Activated naive CD8-positive, alpha-beta T cell (primary cell): ENCODE measurements around the gene OTOF.

Experiments used
- H3K27ac Mint-ChIP-seq: one replicate; pipeline ENCODE4 v1.8.0; 2021; ENCODE audit warnings: mixed read lengths
- H3K27me3 Mint-ChIP-seq: one replicate; pipeline ENCODE4 v1.8.0; 2021; ENCODE audit warnings: mixed read lengths
- H3K36me3 Mint-ChIP-seq: one replicate; pipeline ENCODE4 v1.8.0; 2021; ENCODE audit warnings: mixed read lengths
- H3K4me1 Mint-ChIP-seq: one replicate; pipeline ENCODE4 v1.8.0; 2021; ENCODE audit warnings: low read depth, mixed read lengths
- H3K4me3 Mint-ChIP-seq: one replicate; pipeline ENCODE4 v1.8.0; 2021; ENCODE audit warnings: mild to moderate bottlenecking, mixed read lengths
- H3K9me3 Mint-ChIP-seq: one replicate; pipeline ENCODE4 v1.8.0; 2021; ENCODE audit warnings: low read depth, mixed read lengths

OTOF gene

DNA sequence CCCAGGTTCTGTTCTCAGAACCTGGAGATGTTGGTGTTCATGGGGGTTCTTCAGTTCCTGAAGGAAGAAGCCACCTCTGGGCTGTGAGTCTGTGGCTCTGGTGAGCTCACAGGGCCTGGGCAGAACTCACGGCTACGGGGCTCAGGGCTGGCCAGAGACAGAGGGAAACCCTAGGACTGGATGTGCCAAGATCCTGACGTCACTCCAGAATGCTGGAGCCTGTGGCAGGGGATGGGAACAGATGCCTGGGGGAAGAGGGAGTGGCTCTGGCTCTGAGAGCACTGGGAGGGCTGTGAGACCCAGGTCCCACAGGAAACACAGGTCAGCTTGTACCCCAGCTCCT is at the start of gene OTOF:
OTOF (minus strand) TSS at position 214 of the 343 bp plus-strand sequence.
- no peaks in the 10 kb centered on the region for H3K36me3 Mint-ChIP-seq
- H3K9me3 Mint-ChIP-seq = no peaks in the 10 kb centered on the region
- no peak within 1 kb of the TSS for H3K4me3 Mint-ChIP-seq
- H3K27ac Mint-ChIP-seq = no peak within 1 kb of the TSS
- peaks cover 2% of the 10 kb centered on the region for H3K4me1 Mint-ChIP-seq
- no peaks in the 10 kb centered on the region for H3K27me3 Mint-ChIP-seq

DNA sequence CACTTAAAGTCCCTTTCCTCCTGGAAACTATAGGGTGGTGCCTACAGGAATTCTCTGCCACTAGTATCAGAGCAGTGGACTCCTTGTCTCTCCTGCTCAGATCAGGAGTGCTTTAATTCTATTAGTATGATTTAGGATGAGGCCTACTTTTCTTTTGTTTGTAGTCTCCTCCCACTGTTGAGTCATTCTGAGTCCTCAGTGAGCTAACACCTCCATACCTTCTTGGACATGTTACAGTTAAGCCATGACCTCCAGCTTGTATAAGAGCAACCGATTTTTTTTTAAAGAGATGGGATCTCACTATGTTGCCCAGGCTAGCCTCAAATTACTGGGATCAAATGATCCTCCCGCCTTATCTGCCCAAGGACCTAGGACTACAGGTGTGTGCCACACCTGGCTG is 48.7 kb upstream of the OTOF start:
- Mint-ChIP-seq H3K9me3 (no peaks in the 10 kb centered on the region), H3K4me3 (no peak overlapping the region)

DNA sequence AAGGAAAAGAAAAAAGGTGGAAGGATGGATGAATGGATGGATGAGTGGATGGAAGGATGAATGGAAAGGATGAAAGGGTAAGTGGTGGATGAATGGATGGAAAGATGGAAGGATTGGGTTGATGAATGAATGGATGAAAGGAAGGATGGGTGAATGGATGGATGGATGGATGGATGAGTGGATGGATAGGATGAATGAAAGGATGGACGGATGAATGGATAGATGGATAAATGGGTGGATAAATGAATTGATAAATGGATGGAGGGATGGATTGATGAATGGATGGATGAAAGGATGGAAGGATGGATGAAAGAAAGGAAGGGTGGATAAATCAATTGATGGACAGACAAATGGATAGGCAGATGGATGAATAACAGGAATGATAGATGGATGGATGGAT is 48.2 kb upstream of the OTOF start:
- H3K9me3 Mint-ChIP-seq = no peaks in the 10 kb centered on the region
- H3K27me3 Mint-ChIP-seq = no peaks in the 10 kb centered on the region
- H3K36me3 Mint-ChIP-seq = no peaks in the 10 kb centered on the region
- H3K4me1 Mint-ChIP-seq = no peaks in the 10 kb centered on the region
- H3K27ac Mint-ChIP-seq = no peak overlapping the region
- H3K4me3 Mint-ChIP-seq = no peak overlapping the region

More for the DNA sequence above, 48.7 kb upstream of the OTOF start:
- Mint-ChIP-seq H3K4me1 (no peaks in the 10 kb centered on the region), H3K27me3 (no peaks in the 10 kb centered on the region), H3K36me3 (no peaks in the 10 kb centered on the region), H3K27ac (no peak overlapping the region)

DNA sequence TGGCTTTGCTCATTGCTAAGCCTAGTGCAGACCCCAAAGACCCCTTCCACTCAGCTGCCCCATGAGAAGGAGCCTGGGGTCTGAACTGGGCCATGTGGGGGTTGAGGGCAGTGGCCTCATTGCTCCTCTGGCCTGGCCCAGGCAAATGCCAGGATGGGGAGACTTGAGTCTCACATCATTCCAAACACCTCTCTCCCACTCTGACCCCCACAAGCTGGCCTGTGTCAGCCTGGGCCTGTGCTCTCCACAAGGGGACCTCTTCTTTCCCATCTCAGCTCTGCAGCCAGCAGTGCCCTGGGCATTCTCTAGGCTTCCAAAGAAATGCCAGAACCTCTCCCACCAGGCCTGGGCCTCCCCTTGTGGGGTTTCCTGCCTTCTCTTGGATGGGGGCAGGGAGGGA is 45.8 kb upstream of the OTOF start:
- Mint-ChIP-seq H3K36me3 (no peaks in the 10 kb centered on the region), H3K4me1 (peaks cover 20% of the 10 kb centered on the region), H3K9me3 (no peaks in the 10 kb centered on the region), H3K27ac (no peak overlapping the region), H3K27me3 (no peaks in the 10 kb centered on the region), H3K4me3 (no peak overlapping the region)

DNA sequence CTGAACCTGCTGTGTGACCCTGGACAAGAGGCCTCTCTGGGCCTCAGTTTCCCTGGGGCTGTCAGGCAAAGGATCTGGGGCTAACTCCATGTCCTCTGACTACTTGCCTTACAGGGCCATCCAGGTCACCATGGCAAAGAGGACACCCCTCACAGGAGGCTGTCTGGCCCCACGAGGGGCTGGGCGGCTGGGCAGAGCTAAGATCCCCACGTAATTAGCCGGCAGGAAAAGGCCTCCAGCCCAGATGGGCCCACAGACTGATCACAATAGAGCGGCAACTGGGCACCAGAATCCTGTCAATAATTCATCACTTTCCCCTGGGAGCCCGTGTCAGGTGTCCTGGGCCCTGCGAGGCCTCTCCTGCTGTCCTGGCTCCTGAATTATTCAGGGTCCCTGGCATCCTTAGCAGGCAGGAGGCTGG is 44.8 kb upstream of the OTOF start:
- no peaks in the 10 kb centered on the region for H3K36me3 Mint-ChIP-seq
- H3K9me3 Mint-ChIP-seq = no peaks in the 10 kb centered on the region
- H3K4me3 Mint-ChIP-seq = no peak overlapping the region
- H3K4me1 Mint-ChIP-seq = peaks cover 20% of the 10 kb centered on the region
- no peak overlapping the region for H3K27ac Mint-ChIP-seq
- H3K27me3 Mint-ChIP-seq = no peaks in the 10 kb centered on the region

DNA sequence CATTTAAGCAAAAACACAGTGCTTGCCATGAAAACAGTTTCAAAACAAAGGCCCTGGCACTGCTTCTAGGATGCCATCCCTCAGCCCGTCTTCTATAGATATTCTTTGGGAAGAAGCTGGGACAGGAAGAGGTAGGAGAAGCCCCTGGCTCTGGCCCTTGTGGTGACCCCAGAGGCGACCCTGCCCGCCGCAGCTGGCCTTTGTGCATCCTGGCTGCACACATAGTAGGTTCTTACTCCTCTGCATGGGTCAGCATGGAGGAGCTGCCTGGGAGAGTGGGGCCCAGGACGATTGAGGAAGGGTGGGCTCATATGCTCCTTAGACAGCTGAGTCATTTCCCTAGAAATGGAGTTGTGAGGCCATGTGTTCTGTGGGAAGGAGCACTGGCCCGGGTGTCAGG is 44.4 kb upstream of the OTOF start:
- Mint-ChIP-seq H3K9me3 (no peaks in the 10 kb centered on the region), H3K36me3 (no peaks in the 10 kb centered on the region), H3K4me3 (no peak overlapping the region), H3K27me3 (no peaks in the 10 kb centered on the region), H3K4me1 (peaks cover 20% of the 10 kb centered on the region), H3K27ac (no peak overlapping the region)

DNA sequence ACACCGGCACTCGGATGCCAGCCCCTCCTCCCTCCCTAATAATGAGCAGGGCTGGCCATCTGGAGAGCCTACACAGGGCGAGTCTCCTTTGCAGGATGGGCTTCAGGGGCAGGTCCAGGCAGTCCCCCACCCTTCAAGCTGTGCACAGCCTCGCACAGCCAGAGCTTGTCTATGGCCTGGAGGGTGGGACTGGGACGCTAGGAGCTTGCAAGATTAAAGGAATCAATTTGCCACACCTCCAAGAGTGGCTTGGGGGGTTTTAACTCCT is 43.9 kb upstream of the OTOF start:
- H3K27ac Mint-ChIP-seq = no peak overlapping the region
- peaks cover 20% of the 10 kb centered on the region for H3K4me1 Mint-ChIP-seq
- H3K9me3 Mint-ChIP-seq = no peaks in the 10 kb centered on the region
- no peak overlapping the region for H3K4me3 Mint-ChIP-seq
- H3K36me3 Mint-ChIP-seq = no peaks in the 10 kb centered on the region
- H3K27me3 Mint-ChIP-seq = no peaks in the 10 kb centered on the region

DNA sequence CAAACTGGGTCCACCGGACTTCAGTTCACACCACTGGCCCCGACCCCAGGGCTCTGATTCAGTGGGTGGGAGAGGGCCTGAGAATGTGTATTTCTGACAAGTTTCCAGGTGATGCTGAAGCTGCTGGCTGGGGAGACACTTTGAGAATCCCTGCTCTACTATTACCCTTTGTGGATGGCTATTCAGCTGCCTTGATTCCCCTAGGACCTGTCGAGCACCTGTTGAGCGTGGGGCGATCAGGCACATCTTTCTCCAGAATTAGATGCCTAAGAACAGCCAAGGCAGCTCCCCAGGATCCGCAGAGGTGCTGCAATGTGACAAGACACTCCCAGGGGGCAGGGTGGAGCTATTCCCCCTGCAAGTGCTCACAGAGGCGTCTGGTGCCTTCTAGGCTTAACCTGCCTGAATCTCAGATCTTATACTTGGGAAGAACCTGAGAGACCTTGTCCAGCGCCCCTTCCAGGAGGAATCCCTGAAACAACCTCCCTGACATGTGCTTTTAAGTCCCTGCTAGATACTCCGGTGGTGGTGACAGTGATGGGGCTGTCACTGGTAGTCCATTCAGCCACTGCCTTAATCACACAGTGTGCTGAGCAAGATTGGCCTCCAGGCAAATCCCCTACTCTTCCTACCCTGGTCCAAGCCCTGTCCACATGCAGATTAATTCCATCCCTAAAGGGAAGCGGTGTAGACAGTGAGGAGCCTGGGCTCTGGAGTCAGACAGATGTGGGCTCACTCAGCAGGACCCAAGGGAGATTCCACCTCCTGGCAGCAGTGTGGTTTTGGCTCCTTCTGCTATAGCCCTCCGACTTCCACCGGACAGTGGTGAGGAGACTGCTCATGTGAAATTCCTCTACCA is 43.4 kb upstream of the OTOF start:
- no peaks in the 10 kb centered on the region for H3K27me3 Mint-ChIP-seq
- no peaks in the 10 kb centered on the region for H3K9me3 Mint-ChIP-seq
- H3K27ac Mint-ChIP-seq = no peak overlapping the region
- no peaks in the 10 kb centered on the region for H3K36me3 Mint-ChIP-seq
- H3K4me1 Mint-ChIP-seq = peaks cover 20% of the 10 kb centered on the region
- H3K4me3 Mint-ChIP-seq = no peak overlapping the region

DNA sequence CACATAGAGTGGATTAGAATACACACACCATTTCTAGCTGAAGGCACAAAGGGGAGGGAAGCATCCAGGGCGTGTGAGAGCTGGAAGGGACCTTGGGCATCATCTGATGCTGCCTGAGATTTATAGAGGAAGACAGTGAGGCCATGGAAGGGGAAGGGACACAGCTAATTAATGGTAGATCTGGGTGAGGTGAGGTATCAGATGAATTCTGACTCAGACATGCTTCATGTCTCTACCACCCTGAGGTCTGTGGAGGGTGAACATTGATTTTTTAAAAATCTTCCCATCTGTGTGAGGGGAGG is 42.2 kb upstream of the OTOF start:
- no peaks in the 10 kb centered on the region for H3K27me3 Mint-ChIP-seq
- no peak overlapping the region for H3K27ac Mint-ChIP-seq
- peaks cover 20% of the 10 kb centered on the region for H3K4me1 Mint-ChIP-seq
- peak overlapping the region; percentile 9 for H3K4me3 Mint-ChIP-seq
- no peaks in the 10 kb centered on the region for H3K9me3 Mint-ChIP-seq
- H3K36me3 Mint-ChIP-seq = no peaks in the 10 kb centered on the region

DNA sequence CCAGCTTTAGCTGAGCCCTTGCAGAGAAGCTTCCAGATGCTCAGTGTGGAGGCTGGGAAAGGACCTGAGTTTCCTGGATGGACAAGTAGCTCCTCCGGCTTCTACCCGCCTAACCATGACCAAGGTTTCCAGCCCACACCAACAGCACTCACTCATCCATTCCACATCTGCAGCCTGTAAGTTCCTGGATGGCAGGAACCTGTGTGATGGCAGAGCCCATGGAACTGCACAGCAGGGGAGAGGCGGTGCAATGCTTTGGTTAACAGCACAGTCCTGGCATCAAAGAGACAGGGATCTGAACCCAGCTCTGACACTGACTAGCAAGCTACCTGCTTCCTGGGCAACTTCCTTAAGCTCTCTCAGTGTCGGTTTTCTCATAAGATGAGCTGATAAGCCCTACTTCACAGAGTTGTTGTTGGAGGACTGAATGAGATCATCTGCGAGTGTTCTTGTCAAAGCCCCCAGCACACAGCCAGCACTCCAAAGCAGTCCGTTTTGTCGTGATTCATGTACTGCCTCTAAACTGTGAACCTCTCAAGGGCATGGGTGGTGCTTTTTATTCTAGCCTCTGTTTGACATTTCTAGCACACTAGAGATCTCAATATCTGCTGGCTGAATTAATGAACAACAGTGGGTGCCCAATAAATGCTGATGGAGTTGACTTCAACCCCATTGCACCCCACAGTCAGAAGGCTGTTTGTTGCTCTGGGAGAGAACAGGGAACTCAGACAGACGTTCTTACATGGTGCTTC is 41.6 kb upstream of the OTOF start:
- no peaks in the 10 kb centered on the region for H3K36me3 Mint-ChIP-seq
- H3K9me3 Mint-ChIP-seq = no peaks in the 10 kb centered on the region
- no peak overlapping the region for H3K27ac Mint-ChIP-seq
- H3K4me3 Mint-ChIP-seq = peak overlapping the region; percentile 9
- H3K27me3 Mint-ChIP-seq = no peaks in the 10 kb centered on the region
- H3K4me1 Mint-ChIP-seq = peaks cover 20% of the 10 kb centered on the region

DNA sequence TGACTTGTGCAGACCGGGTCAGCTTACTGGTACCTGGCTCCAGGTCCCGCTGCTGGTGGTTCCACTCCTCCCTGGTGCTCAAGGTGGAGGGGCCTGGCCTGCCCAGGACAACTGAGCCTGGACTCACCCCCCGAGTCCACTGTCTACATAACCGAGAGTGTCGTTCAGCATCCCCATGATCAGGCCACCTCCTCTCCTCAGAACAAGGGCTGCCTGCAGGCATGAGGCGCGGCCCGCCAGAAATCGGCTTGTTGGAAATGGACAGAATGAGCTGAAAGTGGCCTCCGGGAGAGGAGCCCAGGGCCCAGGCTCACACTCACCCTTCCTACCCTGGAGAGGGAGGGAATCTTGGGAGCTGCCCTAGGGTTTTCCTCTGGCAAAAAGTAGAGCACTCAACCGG is 38.9 kb upstream of the OTOF start:
- H3K9me3 Mint-ChIP-seq = no peaks in the 10 kb centered on the region
- no peak overlapping the region for H3K4me3 Mint-ChIP-seq
- no peaks in the 10 kb centered on the region for H3K36me3 Mint-ChIP-seq
- no peaks in the 10 kb centered on the region for H3K27me3 Mint-ChIP-seq
- H3K27ac Mint-ChIP-seq = no peak overlapping the region
- peaks cover 20% of the 10 kb centered on the region for H3K4me1 Mint-ChIP-seq

DNA sequence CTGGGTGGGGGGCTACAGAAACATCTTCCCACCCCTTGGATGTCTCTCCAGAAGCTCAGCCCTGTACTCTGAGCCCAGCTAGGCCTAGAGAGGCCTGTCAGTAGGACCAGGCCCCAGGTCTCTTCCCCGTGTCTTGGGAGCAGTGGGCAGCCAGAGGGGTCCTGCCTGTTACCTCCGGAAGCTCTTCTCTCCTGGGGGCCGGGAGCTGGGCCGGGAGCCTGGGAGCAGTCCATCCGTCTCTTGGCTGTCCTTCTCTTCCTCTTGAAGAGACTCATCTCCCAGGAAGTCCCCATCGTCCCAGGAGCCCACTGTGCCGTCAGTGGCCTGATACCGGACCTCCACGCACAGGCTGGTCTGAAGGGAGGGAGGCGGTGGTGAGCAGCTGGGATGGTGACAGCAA is 38.3 kb upstream of the OTOF start:
- Mint-ChIP-seq H3K27me3 (no peaks in the 10 kb centered on the region), H3K36me3 (no peaks in the 10 kb centered on the region), H3K4me3 (no peak overlapping the region), H3K9me3 (no peaks in the 10 kb centered on the region), H3K27ac (no peak overlapping the region), H3K4me1 (peaks cover 20% of the 10 kb centered on the region)

DNA sequence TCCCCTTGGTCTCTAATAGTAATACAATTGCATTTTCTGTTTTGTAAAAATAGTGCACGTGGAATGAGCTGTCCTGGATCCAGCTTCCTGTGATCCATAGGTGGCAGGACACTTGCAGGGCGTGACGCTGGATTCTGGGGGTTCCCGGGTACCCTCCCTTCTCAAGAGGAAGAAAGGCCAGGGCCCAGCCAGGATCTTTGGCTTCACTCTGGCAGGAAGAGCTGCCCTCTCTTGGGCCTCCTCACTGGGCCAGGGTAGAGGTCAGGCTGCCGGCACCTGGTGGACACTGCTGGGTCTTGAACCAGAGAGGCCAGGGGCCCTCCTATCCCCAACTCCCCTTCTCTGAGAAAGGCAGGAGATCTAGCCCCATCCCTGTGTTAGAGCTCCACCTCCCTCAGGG is 37.8 kb upstream of the OTOF start:
- Mint-ChIP-seq H3K27me3 (no peaks in the 10 kb centered on the region), H3K4me3 (no peak overlapping the region), H3K4me1 (peaks cover 19% of the 10 kb centered on the region), H3K27ac (no peak overlapping the region), H3K36me3 (no peaks in the 10 kb centered on the region), H3K9me3 (no peaks in the 10 kb centered on the region)

DNA sequence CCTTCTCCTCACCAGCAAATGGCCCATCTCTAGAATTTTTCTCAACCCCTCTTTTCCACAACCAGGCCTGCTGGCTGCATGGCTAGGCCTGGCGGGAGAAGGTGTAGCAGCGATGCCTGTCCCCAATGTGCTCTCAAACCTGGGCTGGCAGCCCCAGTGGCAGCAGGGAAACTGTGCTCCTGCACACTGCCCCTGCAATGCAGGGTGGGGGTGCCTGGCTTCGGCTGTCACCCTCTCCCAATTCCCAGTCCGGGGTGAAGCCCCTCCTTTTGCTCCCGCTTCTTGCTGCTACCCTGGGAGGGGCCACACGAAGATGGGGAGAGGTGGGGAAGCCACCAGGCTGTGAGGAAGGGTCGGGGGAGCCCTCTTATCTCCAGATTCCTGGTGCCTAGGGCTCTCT is 36.1 kb upstream of the OTOF start:
- no peak overlapping the region for H3K4me3 Mint-ChIP-seq
- no peaks in the 10 kb centered on the region for H3K9me3 Mint-ChIP-seq
- H3K4me1 Mint-ChIP-seq = peaks cover 2% of the 10 kb centered on the region
- no peaks in the 10 kb centered on the region for H3K36me3 Mint-ChIP-seq
- no peak overlapping the region for H3K27ac Mint-ChIP-seq
- no peaks in the 10 kb centered on the region for H3K27me3 Mint-ChIP-seq

DNA sequence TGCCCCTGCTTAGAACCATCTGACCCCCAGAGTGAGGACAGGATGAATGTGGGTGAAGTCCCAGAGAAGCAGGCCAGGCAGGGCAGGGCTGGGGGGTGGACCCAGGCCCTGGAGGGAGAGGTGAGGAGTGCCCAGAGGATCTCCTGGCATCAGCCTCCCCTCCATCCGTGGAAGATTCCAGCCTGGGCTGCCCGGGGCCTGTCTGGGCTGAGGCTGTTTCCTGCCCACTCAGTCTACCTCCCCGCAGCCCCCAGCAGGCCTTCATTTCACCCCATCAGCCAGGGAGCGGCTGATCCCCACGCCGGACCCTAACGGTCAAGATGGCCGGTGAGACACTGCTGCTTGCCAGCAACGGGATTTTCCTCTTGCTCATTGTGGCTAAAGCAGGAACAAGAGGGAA is 35.3 kb upstream of the OTOF start:
- H3K36me3 Mint-ChIP-seq = no peaks in the 10 kb centered on the region
- H3K4me3 Mint-ChIP-seq = no peak overlapping the region
- H3K9me3 Mint-ChIP-seq = no peaks in the 10 kb centered on the region
- H3K4me1 Mint-ChIP-seq = no peaks in the 10 kb centered on the region
- H3K27ac Mint-ChIP-seq = no peak overlapping the region
- H3K27me3 Mint-ChIP-seq = no peaks in the 10 kb centered on the region

DNA sequence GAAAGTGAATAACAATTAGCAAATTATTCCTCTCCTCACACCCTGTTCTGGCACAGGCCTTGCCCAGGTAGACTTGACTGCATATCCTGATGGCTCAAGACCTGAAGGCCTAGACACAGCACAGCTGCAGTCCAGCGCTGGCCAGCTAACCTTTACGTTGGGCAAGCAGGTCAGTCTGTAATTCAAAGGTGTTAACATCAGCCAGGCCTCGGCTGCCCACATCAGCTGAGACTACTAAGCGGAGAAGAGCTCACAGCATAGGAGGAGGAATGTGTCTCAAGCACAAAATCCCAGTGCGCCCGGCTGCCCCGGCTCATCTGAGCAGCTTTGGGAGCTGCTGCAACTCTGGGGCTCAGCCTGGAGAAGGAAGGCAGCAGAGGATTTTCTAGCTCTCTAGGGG is 33.5 kb upstream of the OTOF start:
- Mint-ChIP-seq H3K27me3 (no peaks in the 10 kb centered on the region), H3K36me3 (no peaks in the 10 kb centered on the region)

More for the DNA sequence above, 33.5 kb upstream of the OTOF start:
- Mint-ChIP-seq H3K4me3 (no peak overlapping the region), H3K27ac (no peak overlapping the region), H3K4me1 (no peaks in the 10 kb centered on the region), H3K9me3 (no peaks in the 10 kb centered on the region)
